GM19467 (cell line): ENCODE results near the gene FXYD7.
"Not testable (repeated sequence)": the region's sequence is repeated elsewhere in the genome, so short reads cannot be mapped to it uniquely, and the experiment has no call there.

Source experiments
- ATAC-seq: cut with Tn5 transposase; IDR thresholded peaks from one replicate; pipeline ENCODE4 v1.9.1; 2021; ENCODE audit warnings: mild to moderate bottlenecking, moderate library complexity; ENCODE audit not compliant: unreplicated experiment

Gene FXYD7

DNA sequence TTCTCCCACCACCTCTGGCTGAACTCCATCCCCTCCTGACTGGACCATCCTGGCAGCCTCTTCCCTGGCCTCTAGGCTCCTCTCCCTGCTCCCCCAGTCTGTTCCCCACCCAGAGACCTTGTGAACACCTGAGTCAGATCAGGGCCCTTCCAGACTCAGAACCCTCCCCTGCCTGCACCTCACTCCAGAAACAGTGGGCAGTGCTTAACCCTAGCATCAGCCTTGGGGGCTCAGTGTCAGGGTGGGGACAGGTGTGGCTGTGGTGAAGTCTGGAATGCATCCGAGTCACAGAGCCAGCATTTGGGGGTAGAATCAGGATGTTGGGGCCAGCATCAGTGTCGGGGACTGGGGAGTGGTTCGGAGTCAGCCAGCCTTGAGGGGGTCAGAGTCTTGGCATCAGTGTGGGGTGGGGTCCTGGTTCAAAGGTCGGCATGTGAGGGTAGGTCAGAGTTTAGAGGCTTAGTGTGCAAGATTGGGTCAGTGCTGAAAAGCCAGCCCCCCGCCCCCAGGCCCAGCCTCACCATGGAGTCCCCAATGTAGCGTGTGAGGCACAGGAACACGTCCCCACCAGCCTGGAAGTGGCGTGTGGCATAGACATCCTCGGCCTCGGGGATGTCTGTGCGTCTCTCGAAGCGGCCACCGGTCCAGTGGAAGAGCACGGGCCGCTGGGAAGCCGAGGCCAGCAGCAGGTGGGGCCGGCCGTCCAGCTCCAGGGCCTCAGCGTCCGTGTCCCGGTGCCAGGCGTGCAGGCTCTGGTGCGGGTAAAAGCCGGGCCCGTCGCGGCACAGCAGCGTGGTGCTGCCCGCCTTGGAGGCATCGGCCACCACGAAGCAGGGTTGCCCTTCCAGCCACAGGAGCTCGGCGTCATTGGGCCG, 17.1 kb upstream of the FXYD7 start:
- no peak for ATAC-seq

DNA sequence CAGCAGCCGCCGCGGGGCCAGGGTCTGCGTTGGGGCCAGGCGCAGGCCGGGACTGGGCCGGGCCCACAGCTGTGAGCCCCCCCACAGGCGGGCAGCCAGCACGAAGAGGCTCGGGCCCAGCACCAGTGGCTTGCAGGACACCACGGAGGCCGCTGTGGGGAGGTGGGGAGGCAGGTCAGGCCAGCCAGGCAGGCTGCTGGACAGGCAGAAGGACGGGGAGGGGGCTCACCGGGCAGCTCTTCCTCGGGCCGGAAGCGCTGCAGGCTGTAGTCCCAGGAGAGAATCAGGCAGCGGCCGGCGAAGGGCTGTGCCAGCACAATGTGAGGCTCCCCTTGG, 16.5 kb upstream of the FXYD7 start:
- ATAC-seq = no peak

- ATAC-seq = no peak
These were observed 15.2 kb upstream of the FXYD7 start for GRCh38 chr19:35127871-35128270.

- ATAC-seq = no peak
These were observed 14.5 kb upstream of the FXYD7 start for GRCh38 chr19:35128398-35129057.

DNA sequence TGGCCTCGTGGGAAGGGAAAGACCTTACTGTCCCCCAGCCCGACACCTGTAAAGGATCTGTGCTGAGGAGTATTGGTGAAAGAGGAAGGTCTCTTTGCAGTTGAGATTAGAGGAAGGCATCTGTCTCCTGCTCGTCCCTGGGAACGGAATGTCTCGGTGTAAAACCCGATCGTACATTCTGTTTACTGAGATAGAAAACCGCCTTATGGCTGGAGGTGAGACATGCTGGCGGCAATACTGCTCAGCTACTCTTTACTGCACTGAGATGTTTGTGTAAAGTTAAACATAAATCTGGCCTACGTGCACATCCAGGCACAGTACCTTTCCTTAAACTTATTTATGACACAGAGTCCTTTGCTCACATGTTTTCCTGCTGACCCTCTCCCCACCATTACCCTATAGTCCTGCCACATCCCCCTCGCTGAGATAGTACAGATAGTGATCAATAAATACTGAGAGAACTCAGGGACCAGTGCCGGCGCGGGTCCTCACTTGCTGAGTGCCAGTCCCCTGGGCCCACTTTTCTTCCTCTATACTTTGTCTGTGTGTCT, 13.3 kb upstream of the FXYD7 start:
- ATAC-seq = not testable (repeated sequence)

GRCh38 chr19:35130761-35131720, 12.0 kb upstream of the FXYD7 start:
- no peak for ATAC-seq

- no peak for ATAC-seq
These were observed 10.8 kb upstream of the FXYD7 start for GRCh38 chr19:35132254-35132653.

- no peak for ATAC-seq
These were observed 9.2 kb upstream of the FXYD7 start for GRCh38 chr19:35133826-35134225.

GRCh38 chr19:35134601-35135242, 8.3 kb upstream of the FXYD7 start, which contains the start of gene LGI4:
LGI4 (minus strand) TSS chr19:35135059; CDS start chr19:35134680, 379 bp downstream.
- no peak for ATAC-seq

DNA sequence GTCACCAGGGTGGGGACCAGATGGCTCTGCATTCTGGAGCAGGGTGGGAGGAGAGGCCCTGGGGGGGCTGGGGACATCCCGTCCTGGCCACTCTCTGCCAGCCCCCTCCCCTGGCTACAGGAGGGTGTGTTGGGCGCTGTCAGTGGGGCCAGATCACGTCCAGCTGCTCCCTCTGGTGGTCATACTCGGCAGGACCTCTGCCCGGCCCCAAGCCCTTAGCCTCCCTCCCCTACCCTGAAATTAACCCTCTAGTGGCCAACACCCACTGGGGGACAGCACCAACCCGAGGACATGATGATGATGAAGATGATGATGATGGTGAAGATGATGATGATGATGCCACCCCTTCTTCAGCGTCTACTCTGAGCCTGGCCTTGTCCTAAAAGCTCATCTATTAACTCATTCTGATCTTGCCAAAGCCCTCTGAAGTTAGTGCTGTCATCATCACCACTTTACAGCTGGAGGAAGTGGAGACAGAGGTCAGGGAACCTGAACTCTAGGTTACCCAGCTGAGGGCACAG, 7.6 kb upstream of the FXYD7 start:
- no peak for ATAC-seq

DNA sequence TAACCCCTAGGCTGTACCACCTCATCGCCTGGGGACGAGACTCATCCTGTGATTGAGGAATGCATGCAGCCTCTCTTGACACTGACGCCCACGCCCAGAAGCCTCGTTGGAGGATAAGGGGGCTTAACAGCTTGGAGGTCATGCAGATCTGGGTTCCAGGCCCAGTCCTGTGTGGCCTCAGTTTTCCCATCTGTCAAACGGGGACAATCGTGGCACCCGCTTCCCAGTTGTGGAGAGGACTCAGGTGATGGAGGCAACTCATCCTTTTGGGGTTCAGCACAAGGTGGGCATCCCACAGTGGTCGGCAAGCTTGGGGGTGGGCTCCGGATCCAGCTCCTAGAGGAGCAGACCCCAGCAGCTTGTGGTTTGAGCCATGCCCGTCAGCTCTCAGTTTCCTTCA, 6.8 kb upstream of the FXYD7 start:
- ATAC-seq = no peak

DNA sequence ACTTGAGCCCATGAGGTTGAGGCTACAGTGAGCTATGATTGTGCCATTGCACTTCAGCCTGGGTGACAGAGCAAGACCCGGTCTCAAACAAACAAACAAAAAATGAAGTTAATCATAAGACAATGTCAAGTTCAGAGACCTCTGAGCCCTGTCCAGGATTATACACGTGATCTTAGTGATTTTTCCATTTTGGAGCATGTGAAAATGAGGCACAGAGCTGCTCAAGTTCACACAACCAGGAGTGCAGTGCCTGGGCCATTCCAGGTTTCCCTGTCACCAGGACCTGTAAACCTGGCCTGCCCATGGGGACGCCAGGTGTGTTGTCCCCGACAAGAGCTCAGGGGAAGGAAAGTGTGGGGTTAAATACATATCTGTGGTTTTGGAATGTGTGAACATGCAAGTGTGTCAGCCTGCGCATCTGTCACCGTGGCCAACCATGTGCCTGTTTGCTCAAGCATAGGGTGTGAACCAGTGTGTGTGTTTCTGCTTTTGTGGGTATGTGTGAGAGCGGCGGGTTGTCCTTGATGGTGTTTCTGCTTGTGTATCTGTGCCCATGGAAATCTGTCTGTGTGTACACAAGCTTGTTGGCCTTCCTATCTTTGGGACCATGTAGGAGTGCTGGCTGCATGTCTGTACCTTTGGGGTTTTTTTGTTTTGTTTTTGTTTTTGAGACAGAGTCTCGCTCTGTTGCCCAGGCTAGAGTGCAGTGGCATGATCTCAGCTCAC, 5.9 kb upstream of the FXYD7 start:
- no peak for ATAC-seq

DNA sequence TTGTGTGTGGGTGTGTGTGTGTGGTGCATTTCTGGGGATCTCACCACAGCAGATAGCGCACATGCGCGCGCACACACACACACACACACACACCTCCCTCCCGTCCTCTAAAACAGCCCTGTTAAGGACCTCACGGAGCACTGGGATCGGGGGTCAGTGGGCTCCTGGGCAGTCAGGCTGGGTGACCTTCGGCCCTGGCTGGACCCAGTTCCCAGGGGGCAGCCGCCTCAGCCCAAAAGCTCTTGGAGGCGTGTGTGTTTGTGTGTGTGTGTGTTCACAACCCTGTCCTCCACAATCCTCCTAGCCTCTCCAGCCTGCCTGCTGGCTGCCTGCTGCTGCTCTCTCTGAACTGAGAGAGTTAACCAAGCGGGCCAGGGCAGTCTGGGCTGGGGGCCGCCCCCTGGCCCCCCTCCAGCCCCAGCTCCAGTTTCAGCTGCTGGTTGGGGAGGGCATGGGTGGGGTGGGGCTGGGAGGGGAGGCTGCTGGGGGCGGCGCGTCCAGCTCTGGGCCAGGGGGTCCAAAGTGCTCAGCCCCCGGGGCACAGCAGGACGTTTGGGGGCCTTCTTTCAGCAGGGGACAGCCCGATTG, 4.7 kb upstream of the FXYD7 start, which contains the start of gene FXYD1:
FXYD1 (plus strand) TSS at position 520 of the 588 bp plus-strand sequence. CDS start 1,256 bp downstream, outside the sequence.
- no peak for ATAC-seq

- ATAC-seq = no peak
These were observed 2.7 kb upstream of the FXYD7 start for GRCh38 chr19:35140207-35140961.

GRCh38 chr19:35140962-35141836, 1.9 kb upstream of the FXYD7 start:
- ATAC-seq = peak; percentile 59

DNA sequence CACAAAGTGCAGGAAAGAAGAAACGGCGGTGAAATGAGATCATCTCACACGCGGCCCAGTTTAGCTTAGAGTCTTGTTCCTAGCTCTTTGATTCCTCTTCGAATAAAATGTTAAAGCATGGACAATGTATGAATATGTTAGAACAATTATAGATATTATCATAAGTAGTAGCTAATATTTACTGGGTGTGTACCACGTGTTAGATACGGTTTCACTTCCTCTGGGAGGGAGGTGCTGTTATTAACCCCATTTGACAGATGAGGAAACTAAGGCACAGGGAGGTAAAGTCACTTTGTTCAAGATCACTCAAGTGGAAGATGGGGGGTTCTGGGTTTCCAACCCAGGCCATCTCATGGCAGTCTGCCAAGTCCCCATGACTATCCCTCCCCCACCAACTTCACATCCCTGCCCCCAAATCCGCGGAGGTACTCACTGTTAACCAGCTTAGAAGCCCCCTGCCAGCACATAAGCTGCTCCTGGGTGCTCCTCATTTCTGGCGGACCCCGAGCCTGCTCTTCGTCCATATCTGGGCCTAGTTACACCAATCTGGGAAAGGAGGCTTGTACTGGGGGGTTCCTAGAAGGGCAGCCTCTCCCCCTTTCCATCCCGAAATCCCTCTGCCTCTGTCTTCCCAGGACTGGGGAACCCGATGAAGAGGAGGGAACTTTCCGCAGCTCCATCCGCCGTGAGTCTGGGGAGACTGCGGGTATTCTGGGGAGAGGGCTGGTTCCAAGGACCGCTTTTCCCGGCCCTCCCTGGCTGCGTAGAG, 1.0 kb upstream of the FXYD7 start:
- no peak for ATAC-seq
